ENCODE results near the gene NHS.
"Not testable (repeated sequence)": the region's sequence is repeated elsewhere in the genome, so short reads cannot be mapped to it uniquely, and the experiment has no call there.

The NHS gene

DNA sequence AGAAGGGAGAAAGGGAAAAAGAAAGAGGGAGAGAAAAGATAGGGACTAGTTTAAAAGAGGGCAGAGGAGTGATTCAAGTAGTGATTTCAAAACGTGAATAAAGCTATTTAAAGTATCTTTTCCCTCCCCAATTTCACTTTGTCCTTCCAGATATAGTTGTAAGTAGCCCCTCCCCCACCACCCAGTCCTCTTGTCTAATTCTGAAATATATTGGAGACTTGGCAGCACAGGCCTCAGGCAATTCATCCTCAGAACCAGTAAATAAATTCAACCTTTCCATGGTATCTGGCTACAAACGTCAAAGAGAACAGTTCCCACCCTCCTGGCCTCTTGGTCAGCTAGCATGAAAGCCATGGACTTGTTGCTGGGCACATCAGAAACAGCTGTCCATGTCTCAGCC, 192.8 kb downstream of the NHS start:
- Histone ChIP-seq H3K27ac (ENCODE audit: insufficient read depth in 1 of 2, low read depth in 1 of 2, low read length in 2 of 2, poor library complexity in 1 of 2, severe bottlenecking in 2 of 2) (no peak overlapping the region), H3K4me3 (ENCODE audit: control insufficient read depth in 1 of 7, extremely low read depth in 1 of 7, insufficient read depth in 4 of 7, low read depth in 2 of 7, low read length in 6 of 7) (no peak overlapping the region), H3K9me3 (ENCODE audit: control extremely low read depth in 1 of 5, control insufficient read depth in 4 of 5, insufficient read depth in 2 of 5, low read depth in 1 of 5, low read length in 4 of 5) (no peaks in the 10 kb centered on the region), H3K27me3 (replicated peaks in 2 of 5; ENCODE audit: control insufficient read depth in 4 of 5, insufficient read depth in 5 of 5, low read length in 4 of 5) (peaks cover 0 to 7% (median 0%) of the 10 kb centered on the region in 5 experiments), H3K36me3 (ENCODE audit: control insufficient read depth in 4 of 4, insufficient read depth in 4 of 4, low read length in 3 of 4) (no peaks in the 10 kb centered on the region), H3K4me1 (ENCODE audit: control extremely low read depth in 1 of 4, control insufficient read depth in 4 of 4, insufficient read depth in 4 of 4, low read length in 3 of 4) (no peaks in the 10 kb centered on the region)
- 17% methylated on average over 1 of the region's 2 CpGs for WGBS (ENCODE audit: insufficient coverage)
- ChIA-PET CTCF (no interaction called here), POLR2A (no interaction called here)
- DNase-seq: no peak

DNA sequence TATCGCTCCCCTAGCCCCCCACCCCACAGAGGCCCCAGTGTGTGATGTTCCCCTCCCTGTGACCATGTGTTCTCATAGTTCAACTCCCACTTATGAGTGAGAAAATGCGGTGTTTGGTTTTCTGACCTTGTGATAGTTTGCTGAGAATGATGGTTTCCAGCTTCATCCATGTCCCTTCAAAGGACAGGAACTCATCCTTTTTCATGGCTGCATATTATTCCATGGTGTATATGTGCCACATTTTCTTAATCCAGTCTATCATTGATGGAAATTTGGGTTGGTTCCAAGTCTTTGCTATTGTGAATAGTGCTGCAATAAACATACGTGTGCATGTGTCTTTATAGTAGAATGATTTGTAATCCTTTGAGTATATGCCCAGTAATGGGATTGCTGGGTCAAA, 193.8 kb downstream of the NHS start:
- DNase-seq; H3K27ac ChIP-seq (ENCODE audit: insufficient read depth in 1 of 2, low read depth in 1 of 2, low read length in 2 of 2, poor library complexity in 1 of 2, severe bottlenecking in 2 of 2); H3K36me3 ChIP-seq (ENCODE audit: control insufficient read depth in 4 of 4, insufficient read depth in 4 of 4, low read length in 3 of 4); CTCF ChIA-PET; H3K4me1 ChIP-seq (ENCODE audit: control extremely low read depth in 1 of 4, control insufficient read depth in 4 of 4, insufficient read depth in 4 of 4, low read length in 3 of 4); H3K27me3 ChIP-seq (replicated peaks in 2 of 5; ENCODE audit: control insufficient read depth in 4 of 5, insufficient read depth in 5 of 5, low read length in 4 of 5); H3K9me3 ChIP-seq (ENCODE audit: control extremely low read depth in 1 of 5, control insufficient read depth in 4 of 5, insufficient read depth in 2 of 5, low read depth in 1 of 5, low read length in 4 of 5); H3K4me3 ChIP-seq (ENCODE audit: control insufficient read depth in 1 of 7, extremely low read depth in 1 of 7, insufficient read depth in 4 of 7, low read depth in 2 of 7, low read length in 6 of 7); POLR2A ChIA-PET: not testable (repeated sequence)
- WGBS (ENCODE audit: insufficient coverage): 100% methylated on average over 1 of the region's 3 CpGs

DNA sequence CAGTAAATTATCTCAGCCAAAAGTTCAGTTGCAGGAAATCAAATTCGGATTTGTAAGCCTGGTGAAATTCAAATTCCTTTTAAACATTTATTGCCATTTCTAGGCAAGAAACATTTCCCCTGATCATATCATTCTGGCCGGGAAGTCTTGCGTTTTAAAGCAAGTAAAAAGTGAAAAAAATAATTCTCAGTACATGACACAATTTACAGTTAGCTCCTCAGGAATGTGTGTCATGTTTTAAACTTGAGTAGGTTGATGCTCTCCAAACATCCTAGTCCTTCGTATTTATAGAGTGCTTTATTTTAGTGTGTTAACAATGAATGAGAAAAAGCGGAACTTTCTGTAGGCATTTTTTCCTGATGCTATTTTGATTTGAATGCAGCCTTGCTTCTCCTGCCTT, 204.0 kb downstream of the NHS start:
- DNase-seq: no peak
- H3K27me3 ChIP-seq (replicated peaks in 2 of 5; ENCODE audit: control insufficient read depth in 4 of 5, insufficient read depth in 5 of 5, low read length in 4 of 5): peaks cover 0 to 44% (median 9%) of the 10 kb centered on the region in 5 experiments
- no peaks in the 10 kb centered on the region for H3K36me3 ChIP-seq (ENCODE audit: control insufficient read depth in 4 of 4, insufficient read depth in 4 of 4, low read length in 3 of 4)
- peaks cover 0 to 4% (median 0%) of the 10 kb centered on the region in 5 experiments for H3K9me3 ChIP-seq (ENCODE audit: control extremely low read depth in 1 of 5, control insufficient read depth in 4 of 5, insufficient read depth in 2 of 5, low read depth in 1 of 5, low read length in 4 of 5)
- no peak overlapping the region for H3K27ac ChIP-seq (ENCODE audit: insufficient read depth in 1 of 2, low read depth in 1 of 2, low read length in 2 of 2, poor library complexity in 1 of 2, severe bottlenecking in 2 of 2)
- no peaks in the 10 kb centered on the region for H3K4me1 ChIP-seq (ENCODE audit: control extremely low read depth in 1 of 4, control insufficient read depth in 4 of 4, insufficient read depth in 4 of 4, low read length in 3 of 4)
- 67% methylated on average over 1 of the region's 5 CpGs for WGBS (ENCODE audit: insufficient coverage)
- POLR2A ChIA-PET: no interaction called here
- no peak overlapping the region for H3K4me3 ChIP-seq (ENCODE audit: control insufficient read depth in 1 of 7, extremely low read depth in 1 of 7, insufficient read depth in 4 of 7, low read depth in 2 of 7, low read length in 6 of 7)
- CTCF ChIA-PET: no interaction called here

DNA sequence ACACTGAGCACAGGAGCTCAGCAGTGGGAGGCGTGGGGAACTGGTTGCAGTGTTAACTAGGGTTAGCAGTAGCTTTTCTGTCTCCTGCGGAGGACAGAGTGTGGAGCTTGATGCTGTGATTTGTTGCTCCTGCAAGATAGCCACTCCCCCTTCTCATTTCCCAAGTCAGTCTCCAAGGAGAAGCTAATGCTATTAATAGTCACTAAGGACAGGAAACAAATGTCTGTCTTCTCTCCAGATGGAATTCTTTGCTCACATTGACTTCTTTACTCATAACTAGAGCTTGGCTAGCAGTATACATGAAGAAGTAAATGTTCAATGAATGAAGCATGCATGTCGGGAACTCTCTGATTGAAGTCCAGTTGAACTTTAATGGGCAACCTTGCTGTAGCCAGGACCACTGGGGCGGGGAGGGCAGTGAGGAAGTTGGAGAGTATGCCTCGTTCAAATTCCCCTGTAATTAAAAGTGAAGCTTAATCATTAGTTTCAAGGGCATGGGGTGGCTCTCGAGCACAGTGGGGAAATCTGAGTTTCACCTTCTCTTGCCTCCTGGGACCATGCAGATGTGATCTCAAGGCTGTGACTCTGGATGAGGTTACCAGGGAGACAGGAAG, 205.6 kb downstream of the NHS start:
- H3K4me1 ChIP-seq (ENCODE audit: control extremely low read depth in 1 of 4, control insufficient read depth in 4 of 4, insufficient read depth in 4 of 4, low read length in 3 of 4): no peaks in the 10 kb centered on the region
- no peaks in the 10 kb centered on the region for H3K36me3 ChIP-seq (ENCODE audit: control insufficient read depth in 4 of 4, insufficient read depth in 4 of 4, low read length in 3 of 4)
- CTCF ChIA-PET: no interaction called here
- H3K4me3 ChIP-seq (ENCODE audit: control insufficient read depth in 1 of 7, extremely low read depth in 1 of 7, insufficient read depth in 4 of 7, low read depth in 2 of 7, low read length in 6 of 7): no peak overlapping the region
- 69% methylated on average over 6 of the region's 6 CpGs for WGBS (ENCODE audit: insufficient coverage)
- no peak for DNase-seq
- POLR2A ChIA-PET: no interaction called here
- no peaks in the 10 kb centered on the region for H3K9me3 ChIP-seq (ENCODE audit: control extremely low read depth in 1 of 5, control insufficient read depth in 4 of 5, insufficient read depth in 2 of 5, low read depth in 1 of 5, low read length in 4 of 5)
- no peak overlapping the region for H3K27ac ChIP-seq (ENCODE audit: insufficient read depth in 1 of 2, low read depth in 1 of 2, low read length in 2 of 2, poor library complexity in 1 of 2, severe bottlenecking in 2 of 2)
- H3K27me3 ChIP-seq (replicated peaks in 2 of 5; ENCODE audit: control insufficient read depth in 4 of 5, insufficient read depth in 5 of 5, low read length in 4 of 5): peaks cover 0 to 40% (median 9%) of the 10 kb centered on the region in 5 experiments

DNA sequence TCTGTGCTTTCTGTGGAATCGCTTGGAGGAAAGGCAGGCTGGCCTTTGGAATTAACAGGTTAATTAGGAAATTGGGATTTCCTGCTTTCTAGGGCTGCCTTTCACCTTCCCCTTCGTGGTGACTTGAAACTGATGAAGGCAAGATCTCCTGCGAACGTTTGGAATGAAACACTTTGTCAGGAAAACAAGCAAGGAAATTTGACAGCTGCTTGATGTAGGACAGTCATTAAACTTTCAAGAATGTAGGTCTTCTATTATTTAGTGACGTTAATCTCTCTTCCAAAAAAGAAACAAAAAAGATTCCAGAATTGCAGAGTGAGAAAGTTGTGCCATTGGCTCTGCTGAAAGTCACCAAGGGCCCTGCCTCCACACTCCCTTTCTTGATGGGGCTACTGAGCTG, 206.6 kb downstream of the NHS start:
- no peak for DNase-seq
- CTCF ChIA-PET: interaction anchor here (1.5 kb wide), 1 partner anchor 10 kb away, joined by 4 read pairs; no protein-coding TSS in a partner anchor
- Histone ChIP-seq H3K36me3 (ENCODE audit: control insufficient read depth in 4 of 4, insufficient read depth in 4 of 4, low read length in 3 of 4) (no peaks in the 10 kb centered on the region), H3K9me3 (ENCODE audit: control extremely low read depth in 1 of 5, control insufficient read depth in 4 of 5, insufficient read depth in 2 of 5, low read depth in 1 of 5, low read length in 4 of 5) (no peaks in the 10 kb centered on the region), H3K27ac (ENCODE audit: insufficient read depth in 1 of 2, low read depth in 1 of 2, low read length in 2 of 2, poor library complexity in 1 of 2, severe bottlenecking in 2 of 2) (no peak overlapping the region), H3K27me3 (replicated peaks in 2 of 5; ENCODE audit: control insufficient read depth in 4 of 5, insufficient read depth in 5 of 5, low read length in 4 of 5) (peaks cover 0 to 37% (median 7%) of the 10 kb centered on the region in 5 experiments), H3K4me3 (ENCODE audit: control insufficient read depth in 1 of 7, extremely low read depth in 1 of 7, insufficient read depth in 4 of 7, low read depth in 2 of 7, low read length in 6 of 7) (no peak overlapping the region), H3K4me1 (ENCODE audit: control extremely low read depth in 1 of 4, control insufficient read depth in 4 of 4, insufficient read depth in 4 of 4, low read length in 3 of 4) (no peaks in the 10 kb centered on the region)
- POLR2A ChIA-PET: no interaction called here
- whole genome bisulfite sequencing (ENCODE audit: insufficient coverage): 67% methylated on average over 5 of the region's 5 CpGs

DNA sequence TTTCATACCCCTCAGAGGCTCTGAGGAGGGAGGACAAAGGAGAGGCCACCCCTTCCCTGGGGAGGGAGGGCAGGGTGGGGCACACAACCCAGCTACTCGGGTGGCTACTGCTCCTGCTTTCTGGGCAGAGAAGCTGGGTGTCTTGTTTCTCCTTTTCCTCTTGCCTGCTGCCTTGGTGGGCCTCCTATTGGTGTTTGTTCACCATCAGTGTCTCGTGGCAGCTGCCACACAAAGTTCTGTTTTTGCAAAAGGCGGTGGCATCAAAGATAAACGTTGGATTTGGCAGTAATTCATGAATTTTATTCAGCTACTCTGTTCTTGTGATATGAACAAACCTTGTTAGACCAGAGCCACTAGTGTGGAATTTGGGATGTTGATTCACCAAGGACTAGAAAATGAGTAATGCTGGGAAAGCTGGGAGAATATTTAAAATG, 209.3 kb downstream of the NHS start:
- 55% methylated on average over 4 of the region's 4 CpGs for WGBS (ENCODE audit: insufficient coverage)

DNA sequence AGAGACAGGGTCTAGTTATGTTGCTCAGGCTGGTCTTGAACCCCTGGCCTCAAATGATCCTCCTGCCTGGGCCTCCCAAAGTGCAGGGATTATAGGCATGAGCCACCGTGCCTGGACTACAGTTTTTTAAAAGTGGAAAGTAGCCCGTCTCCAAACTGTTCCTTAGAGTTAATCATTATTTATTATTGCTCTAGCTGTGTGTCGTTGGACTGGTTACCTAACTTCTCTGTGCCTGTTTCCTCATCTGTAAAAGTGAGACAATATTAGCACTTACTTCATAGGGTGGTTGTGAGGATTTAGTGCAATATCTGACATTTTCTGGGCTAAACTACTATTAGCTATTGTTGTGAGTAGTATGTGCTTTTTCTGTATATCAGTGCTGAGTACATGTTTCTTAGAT, 210.0 kb downstream of the NHS start:
- WGBS (ENCODE audit: insufficient coverage): 100% methylated on average over 1 of the region's 3 CpGs
- Histone ChIP-seq H3K4me1 (ENCODE audit: control extremely low read depth in 1 of 4, control insufficient read depth in 4 of 4, insufficient read depth in 4 of 4, low read length in 3 of 4) (no peaks in the 10 kb centered on the region), H3K27me3 (replicated peaks in 2 of 5; ENCODE audit: control insufficient read depth in 4 of 5, insufficient read depth in 5 of 5, low read length in 4 of 5) (peaks cover 0 to 30% (median 0%) of the 10 kb centered on the region in 5 experiments), H3K9me3 (ENCODE audit: control extremely low read depth in 1 of 5, control insufficient read depth in 4 of 5, insufficient read depth in 2 of 5, low read depth in 1 of 5, low read length in 4 of 5) (no peaks in the 10 kb centered on the region), H3K36me3 (ENCODE audit: control insufficient read depth in 4 of 4, insufficient read depth in 4 of 4, low read length in 3 of 4) (no peaks in the 10 kb centered on the region), H3K27ac (ENCODE audit: insufficient read depth in 1 of 2, low read depth in 1 of 2, low read length in 2 of 2, poor library complexity in 1 of 2, severe bottlenecking in 2 of 2) (no peak overlapping the region), H3K4me3 (ENCODE audit: control insufficient read depth in 1 of 7, extremely low read depth in 1 of 7, insufficient read depth in 4 of 7, low read depth in 2 of 7, low read length in 6 of 7) (no peak overlapping the region)
- ChIA-PET CTCF (no interaction called here), POLR2A (no interaction called here)
- DNase-seq: no peak

More for the DNA sequence above, 209.3 kb downstream of the NHS start:
- Histone ChIP-seq H3K27ac (ENCODE audit: insufficient read depth in 1 of 2, low read depth in 1 of 2, low read length in 2 of 2, poor library complexity in 1 of 2, severe bottlenecking in 2 of 2) (no peak overlapping the region), H3K4me1 (ENCODE audit: control extremely low read depth in 1 of 4, control insufficient read depth in 4 of 4, insufficient read depth in 4 of 4, low read length in 3 of 4) (no peaks in the 10 kb centered on the region), H3K27me3 (replicated peaks in 2 of 5; ENCODE audit: control insufficient read depth in 4 of 5, insufficient read depth in 5 of 5, low read length in 4 of 5) (peaks cover 0 to 37% (median 2%) of the 10 kb centered on the region in 5 experiments), H3K9me3 (ENCODE audit: control extremely low read depth in 1 of 5, control insufficient read depth in 4 of 5, insufficient read depth in 2 of 5, low read depth in 1 of 5, low read length in 4 of 5) (no peaks in the 10 kb centered on the region), H3K4me3 (ENCODE audit: control insufficient read depth in 1 of 7, extremely low read depth in 1 of 7, insufficient read depth in 4 of 7, low read depth in 2 of 7, low read length in 6 of 7) (no peak overlapping the region), H3K36me3 (ENCODE audit: control insufficient read depth in 4 of 4, insufficient read depth in 4 of 4, low read length in 3 of 4) (no peaks in the 10 kb centered on the region)
- DNase-seq: no peak
- ChIA-PET POLR2A (no interaction called here), CTCF (no interaction called here)
